Measurements from ENCODE around the gene RARRES1.

DNA sequence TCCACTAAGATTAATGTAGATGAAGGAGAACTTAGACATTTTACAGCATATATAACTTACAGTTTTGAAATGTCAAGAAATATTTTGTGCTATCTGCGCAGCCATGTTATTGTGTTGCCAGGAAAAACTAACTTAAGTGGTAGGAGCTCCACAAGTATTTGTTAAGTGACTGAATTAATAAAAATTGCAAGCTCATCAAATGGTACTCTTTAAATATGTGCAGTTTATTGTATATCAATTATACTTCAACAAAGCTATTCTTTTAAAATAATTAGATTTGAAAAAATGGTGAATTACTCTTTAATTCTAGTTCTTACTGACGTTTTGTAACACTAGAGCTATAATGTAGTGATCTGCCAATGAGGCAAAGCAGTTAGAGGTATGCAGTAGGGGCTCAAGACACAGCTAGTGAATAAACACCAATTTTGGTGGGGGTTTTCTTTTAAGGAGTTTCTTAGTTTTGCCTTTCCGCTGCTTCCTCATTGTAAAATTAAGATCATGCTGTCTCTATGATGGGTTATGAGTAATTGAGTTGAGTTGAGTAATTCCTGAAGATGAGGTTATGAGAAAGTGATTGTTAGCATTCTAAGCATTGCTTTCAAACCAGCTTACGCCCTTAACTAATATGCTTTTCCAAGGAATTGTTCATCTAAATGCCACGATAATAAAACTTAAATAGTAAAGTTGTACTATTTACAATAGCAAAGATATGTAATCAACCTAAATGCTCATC, 48.9 kb downstream of the RARRES1 start:
- TF ChIP-seq EZH2phosphoT487 (IDR thresholded peaks at IDR 0.05; ENCODE audit: low read depth, severe bottlenecking, unreplicated experiment) (no peak), CTCF (IDR thresholded peaks at IDR 0.05; ENCODE audit: poor library complexity) (no peak)

All from hepatocyte (in vitro differentiated cells).